HFFc6 (cell line): Measurements from ENCODE around the gene STK32B. TPM values are rescaled to one million over a fixed set of nuclear protein-coding genes. Genes with fewer than 3 reads are reported as not detected.

Experiments used
- DNase-seq: peaks from one replicate; pipeline ENCODE4 v3.0.0-alpha.2; 2018
- H3K27ac Mint-ChIP-seq: 2 replicates; pipeline ENCODE4 v1.8.0; 2020; ENCODE audit warnings: mild to moderate bottlenecking, mixed read lengths
- H3K27me3 Mint-ChIP-seq: 2 replicates; pipeline ENCODE4 v1.8.0; 2021; ENCODE audit warnings: mild to moderate bottlenecking, moderate library complexity, mixed read lengths; ENCODE audit not compliant: insufficient read depth
- H3K36me3 Mint-ChIP-seq: 2 replicates; pipeline ENCODE4 v1.8.0; 2021; ENCODE audit warnings: low read depth, mixed read lengths
- H3K4me1 Mint-ChIP-seq: 2 replicates; pipeline ENCODE4 v1.8.0; 2020; ENCODE audit warnings: low read depth, mixed read lengths
- H3K4me3 Mint-ChIP-seq: 2 replicates; pipeline ENCODE4 v1.8.0; 2020; ENCODE audit warnings: mild to moderate bottlenecking, moderate library complexity, mixed read lengths
- H3K9me3 Mint-ChIP-seq: 2 replicates; pipeline ENCODE4 v1.8.0; 2020; ENCODE audit warnings: mild to moderate bottlenecking, mixed read lengths
- CTCF ChIP-seq: fragments of 200-600 bp; sonication (generic); IDR thresholded peaks from 2 replicates; pipeline ENCODE4 v1.5.0; 2021; ENCODE audit warnings: antibody characterized with exemption, mild to moderate bottlenecking
- total RNA-seq, 6 experiments: library from RNA; stranded (reverse); fragmentation: NEBNext Ultra II Directional; extraction: Animal tissue kit (Norgen Biotek cat#: 25700); gene quantifications; 2 replicates in 1 of 6; 3 replicates in 5 of 6; pipeline ENCODE4 v1.2.3, GENCODE V29; 2021

The STK32B gene
- total RNA-seq, 6 experiments from 2014 or later: 0.14 to 0.33 (median 0.18) TPM; not detected in 1

DNA sequence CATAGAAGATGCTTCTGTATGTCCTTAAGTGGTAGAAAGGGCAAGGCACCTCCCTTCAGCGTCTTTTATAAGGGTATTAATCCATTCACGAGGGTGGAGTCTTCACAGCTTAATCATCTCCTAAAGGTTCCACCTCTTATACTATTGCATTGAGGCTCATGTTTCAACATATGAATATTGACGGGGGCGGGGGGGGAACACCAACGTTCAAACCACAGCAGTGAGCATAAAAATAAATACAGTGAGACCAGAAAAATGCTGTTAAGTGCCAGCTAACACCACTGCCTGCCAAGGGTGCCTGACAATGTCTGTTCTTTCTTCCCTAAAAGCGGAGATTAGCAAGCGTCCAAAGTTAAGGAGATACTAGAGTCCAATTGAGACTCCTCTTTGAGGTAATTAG is 323.3 kb downstream of the STK32B start:
- Mint-ChIP-seq H3K27me3 (peaks cover 6% of the 10 kb centered on the region), H3K4me3 (no peak overlapping the region), H3K36me3 (no peaks in the 10 kb centered on the region), H3K9me3 (peaks cover 24% of the 10 kb centered on the region), H3K27ac (no peak overlapping the region), H3K4me1 (no peaks in the 10 kb centered on the region)
- DNase-seq: no peak
- TF ChIP-seq CTCF: no peak

DNA sequence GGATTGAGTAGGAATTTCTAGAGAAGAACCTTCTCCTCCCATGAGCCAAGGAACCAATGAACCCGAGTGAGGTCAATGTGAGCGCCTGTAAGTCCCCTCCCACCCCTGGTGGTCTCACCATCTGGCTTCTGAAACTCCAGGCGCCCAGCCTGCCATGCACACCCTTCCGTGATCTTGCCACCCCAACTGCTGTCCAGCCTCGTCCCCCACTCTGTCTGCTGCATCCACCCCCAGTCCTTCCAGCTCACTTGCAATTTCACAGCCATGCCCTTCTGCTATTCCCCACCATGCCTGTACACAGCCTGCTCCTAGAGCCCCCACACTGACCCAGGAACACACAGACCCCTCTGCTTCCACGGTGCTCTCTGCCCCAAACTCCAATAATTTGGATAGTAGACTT is 323.7 kb downstream of the STK32B start:
- Mint-ChIP-seq H3K9me3 (peaks cover 24% of the 10 kb centered on the region), H3K4me1 (no peaks in the 10 kb centered on the region), H3K27ac (no peak overlapping the region), H3K36me3 (no peaks in the 10 kb centered on the region), H3K27me3 (peaks cover 6% of the 10 kb centered on the region), H3K4me3 (no peak overlapping the region)
- no peak for DNase-seq
- TF ChIP-seq CTCF: no peak

DNA sequence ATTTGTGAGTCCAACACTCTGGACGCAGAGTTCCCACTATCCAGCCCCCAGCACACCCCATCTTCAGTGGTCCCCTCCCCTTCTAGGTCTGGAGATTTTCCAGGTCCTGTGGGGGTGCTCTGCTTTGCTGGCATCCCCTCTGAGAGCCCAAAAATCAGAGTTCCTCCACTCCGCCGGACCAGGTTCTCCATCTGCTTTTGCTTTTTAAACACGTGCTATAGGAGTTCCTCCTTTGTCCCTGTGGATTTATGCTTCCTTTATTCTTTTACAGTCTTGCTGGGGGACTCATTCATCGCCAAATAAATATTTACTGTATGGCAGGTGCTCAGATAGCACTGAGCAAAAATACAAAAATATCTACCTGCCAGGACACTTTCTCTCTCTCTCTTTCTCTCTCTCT is 324.7 kb downstream of the STK32B start:
- Mint-ChIP-seq H3K9me3 (peaks cover 24% of the 10 kb centered on the region), H3K36me3 (no peaks in the 10 kb centered on the region), H3K27ac (no peak overlapping the region), H3K27me3 (peaks cover 6% of the 10 kb centered on the region), H3K4me1 (no peaks in the 10 kb centered on the region; the same call in 1 of the 2 replicates), H3K4me3 (no peak overlapping the region)
- no peak for TF ChIP-seq CTCF
- no peak for DNase-seq

- Mint-ChIP-seq H3K27ac (no peak overlapping the region), H3K36me3 (no peaks in the 10 kb centered on the region), H3K4me3 (no peak overlapping the region), H3K9me3 (peaks cover 24% of the 10 kb centered on the region), H3K27me3 (peaks cover 6% of the 10 kb centered on the region), H3K4me1 (peaks cover 18% of the 10 kb centered on the region)
- peak; percentile 49 for TF ChIP-seq CTCF
- DNase-seq: no peak
These were observed 326.7 kb downstream of the STK32B start for GRCh38 chr4:5378002-5378401.

DNA sequence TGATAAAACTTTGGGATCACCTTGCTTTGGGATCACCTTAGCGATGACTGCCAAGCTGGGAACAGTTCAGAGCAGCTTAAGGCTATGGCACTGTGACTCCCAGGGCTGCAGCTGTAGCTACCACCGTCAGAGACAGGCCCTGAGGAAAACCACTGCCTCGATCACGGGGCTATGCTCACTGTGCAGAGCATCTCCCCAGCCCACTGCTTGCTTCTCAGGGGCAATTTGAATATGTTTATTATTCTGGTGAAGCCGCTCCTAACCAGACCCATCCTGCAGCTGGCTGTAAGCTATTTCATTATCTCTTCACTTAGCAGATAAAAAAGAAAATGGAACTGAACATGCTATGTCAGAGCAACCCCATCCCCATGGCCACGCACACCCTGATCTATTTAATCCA is 328.6 kb downstream of the STK32B start:
- TF ChIP-seq CTCF: no peak
- H3K4me3 Mint-ChIP-seq: no peak overlapping the region
- peaks cover 25% of the 10 kb centered on the region for H3K4me1 Mint-ChIP-seq
- H3K27me3 Mint-ChIP-seq: peaks cover 6% of the 10 kb centered on the region
- DNase-seq: no peak
- H3K9me3 Mint-ChIP-seq: peaks cover 30% of the 10 kb centered on the region
- H3K27ac Mint-ChIP-seq: no peak overlapping the region
- H3K36me3 Mint-ChIP-seq: no peaks in the 10 kb centered on the region

DNA sequence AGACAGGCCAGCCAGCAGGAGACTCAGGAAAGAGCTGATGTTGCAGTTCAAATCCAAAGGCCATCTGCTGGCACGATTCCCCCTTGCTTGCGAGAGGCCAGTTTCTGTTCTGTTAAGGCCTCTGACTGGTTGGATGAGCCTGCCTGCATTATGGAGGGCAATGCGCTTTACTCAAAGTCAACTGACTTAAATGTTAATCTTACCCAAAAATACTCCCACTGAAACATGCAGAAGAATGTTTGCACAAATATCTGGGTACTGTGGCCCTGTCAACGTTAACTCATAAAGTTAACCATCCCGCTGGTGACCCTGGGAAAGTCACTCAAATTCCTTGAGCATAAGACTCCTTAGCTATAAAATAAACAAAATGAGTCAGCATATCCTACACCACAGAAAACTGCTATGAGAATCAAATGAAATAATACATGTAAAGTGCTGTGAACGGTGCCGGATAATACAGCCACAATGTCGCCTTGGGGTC is 330.7 kb downstream of the STK32B start:
- H3K4me1 Mint-ChIP-seq: peaks cover 25% of the 10 kb centered on the region

More for the DNA sequence above, 330.7 kb downstream of the STK32B start:
- H3K27ac Mint-ChIP-seq: peak overlapping the region; percentile 60; the same call in 1 of the 2 replicates
- peaks cover 23% of the 10 kb centered on the region for H3K9me3 Mint-ChIP-seq
- TF ChIP-seq CTCF: no peak; the same call in 1 of the 2 replicates
- DNase-seq: peak; percentile 13
- peaks cover 4% of the 10 kb centered on the region for H3K27me3 Mint-ChIP-seq
- H3K36me3 Mint-ChIP-seq: no peaks in the 10 kb centered on the region
- peak overlapping the region; percentile 10; the same call in 1 of the 2 replicates for H3K4me3 Mint-ChIP-seq
